ENCODE data around the gene ACR. TPM values are rescaled to one million over a fixed set of nuclear protein-coding genes. Genes with fewer than 3 reads are reported as not detected.

Gene ACR
- total and polyA plus RNA-seq, 2 experiments from 2014 or later = not detected

DNA sequence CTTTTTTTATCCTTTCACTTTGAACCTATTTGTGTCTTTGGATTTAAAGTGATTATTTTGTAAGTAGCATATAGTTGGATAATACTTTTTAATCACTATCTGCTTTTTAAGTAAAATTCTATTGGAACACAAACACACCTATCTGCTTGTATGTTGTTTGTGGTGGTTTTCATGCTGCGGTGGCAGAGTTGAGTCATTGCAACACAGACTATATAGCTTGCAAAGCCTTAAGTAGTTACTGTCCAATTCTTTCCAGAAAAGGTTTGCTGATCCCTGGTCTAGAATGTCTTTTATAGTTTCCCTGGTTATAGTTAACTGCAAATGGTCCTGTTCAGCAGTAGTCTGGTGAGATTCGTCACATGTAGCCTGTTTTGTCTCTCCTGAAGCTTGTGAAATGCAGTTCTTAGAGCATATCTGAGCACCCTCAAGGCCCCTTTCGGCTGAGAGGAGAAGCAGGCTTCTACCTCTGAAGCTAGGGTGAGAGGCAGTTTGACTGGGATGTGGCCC lies 43.9 kb upstream of the ACR start:
- in situ Hi-C loops (cut with MboI) = no loop called here

DNA sequence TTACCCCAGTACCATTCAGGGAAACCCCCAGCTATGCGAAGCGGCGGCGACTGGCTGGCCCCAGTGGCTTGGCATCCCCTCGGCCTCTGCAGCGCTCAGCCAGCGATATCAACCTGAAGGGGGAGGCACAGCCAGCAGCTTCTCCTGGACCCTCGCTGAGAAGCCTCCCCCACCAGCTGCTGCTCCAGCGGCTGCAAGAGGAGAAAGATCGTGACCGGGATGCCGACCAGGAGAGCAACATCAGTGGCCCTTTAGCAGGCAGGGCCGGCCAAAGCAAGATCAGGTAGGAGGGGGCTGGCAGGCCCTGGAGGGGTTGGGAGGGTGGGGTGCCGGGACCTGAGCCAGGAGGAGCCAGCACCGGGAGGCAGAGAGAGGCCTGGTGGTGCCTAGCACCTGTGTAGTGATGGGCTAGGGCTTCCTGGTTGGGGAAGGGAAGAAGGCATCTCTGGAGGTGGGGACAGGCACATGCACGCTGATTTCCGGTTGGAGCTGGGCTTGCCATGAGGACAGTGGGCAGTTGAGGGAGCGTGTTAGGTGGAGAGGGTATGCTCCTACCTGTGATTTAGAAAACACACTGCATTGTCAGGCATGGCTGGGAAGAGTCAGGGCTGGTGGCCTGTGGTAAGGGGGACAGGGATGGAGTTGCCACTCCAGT lies 43.1 kb upstream of the ACR start:
- TF ChIP-seq EZH2phosphoT487 (IDR thresholded peaks at IDR 0.05; ENCODE audit: insufficient read depth, low read depth) = no peak
- Histone ChIP-seq H3F3A (ENCODE audit: insufficient read depth) (0 out of 2 replicates have a peak, but pooled peaks cover 7% of the 10 kb centered on the region), H3K36me3 (ENCODE audit: low read depth) (no peaks in the 10 kb centered on the region), H3K4me1 (ENCODE audit: insufficient read depth) (no peaks in the 10 kb centered on the region), H3K27me3 (replicated peaks; ENCODE audit: insufficient read depth) (no peaks in the 10 kb centered on the region), H3K9me3 (ENCODE audit: low read depth) (no peaks in the 10 kb centered on the region), H3K9me2 (ENCODE audit: insufficient read depth) (no peaks in the 10 kb centered on the region), H2AFZ (no peak overlapping the region), H4K20me1 (ENCODE audit: insufficient read depth) (no peaks in the 10 kb centered on the region), H3K4me3 (no peak overlapping the region), H3K27ac (no peak overlapping the region), H3K9ac (no peak overlapping the region), H3K4me2 (ENCODE audit: unreplicated experiment) (no peak overlapping the region), H3K79me2 (ENCODE audit: insufficient read depth) (no peaks in the 10 kb centered on the region)
- DNase-seq = no peak
- 80% methylated on average over 16 to 18 of the region's 18 CpGs for WGBS, 2 experiments (ENCODE audit: low coverage in 1 of 2, low lambda C conversion rate in 2 of 2, missing lambda C conversion rate in 2 of 2)
- in situ Hi-C loops (cut with MboI) = no loop called here

More for the DNA sequence above, 43.9 kb upstream of the ACR start:
- Histone ChIP-seq H3K9me2 (ENCODE audit: insufficient read depth) (no peaks in the 10 kb centered on the region), H3K27me3 (replicated peaks; ENCODE audit: insufficient read depth) (no peaks in the 10 kb centered on the region; the same call in 1 of the 2 replicates), H3K4me3 (no peak overlapping the region), H3K27ac (no peak overlapping the region), H3K79me2 (ENCODE audit: insufficient read depth) (no peaks in the 10 kb centered on the region), H3K4me1 (ENCODE audit: insufficient read depth) (no peaks in the 10 kb centered on the region), H3K9ac (no peak overlapping the region), H3K4me2 (ENCODE audit: unreplicated experiment) (no peak overlapping the region), H2AFZ (no peak overlapping the region), H3K36me3 (ENCODE audit: low read depth) (no peaks in the 10 kb centered on the region), H3F3A (ENCODE audit: insufficient read depth) (0 out of 2 replicates have a peak, but pooled peaks cover 7% of the 10 kb centered on the region), H4K20me1 (ENCODE audit: insufficient read depth) (no peaks in the 10 kb centered on the region), H3K9me3 (ENCODE audit: low read depth) (no peaks in the 10 kb centered on the region)
- WGBS, 2 experiments (ENCODE audit: low coverage in 1 of 2, low lambda C conversion rate in 2 of 2, missing lambda C conversion rate in 2 of 2) = 44 to 53% methylated on average over 3 of the region's 3 CpGs
- DNase-seq = peak; percentile 41
- TF ChIP-seq EZH2 (IDR thresholded peaks at IDR 0.05; ENCODE audit: insufficient read depth, poor library complexity, severe bottlenecking) (no peak), EZH2phosphoT487 (IDR thresholded peaks at IDR 0.05; ENCODE audit: insufficient read depth, low read depth) (no peak)

- no peaks in the 10 kb centered on the region for H3K79me2 ChIP-seq (ENCODE audit: insufficient read depth)
- no peaks in the 10 kb centered on the region for H3K4me1 ChIP-seq (ENCODE audit: insufficient read depth)
- no peak for DNase-seq
- H3K9me2 ChIP-seq (ENCODE audit: insufficient read depth) = no peaks in the 10 kb centered on the region
- no peak overlapping the region for H3K27ac ChIP-seq
- H3K9me3 ChIP-seq (ENCODE audit: low read depth) = no peaks in the 10 kb centered on the region
- no peaks in the 10 kb centered on the region for H3K36me3 ChIP-seq (ENCODE audit: low read depth)
- H3K4me2 ChIP-seq (ENCODE audit: unreplicated experiment) = no peak overlapping the region
- no peaks in the 10 kb centered on the region for H3K27me3 ChIP-seq (replicated peaks; ENCODE audit: insufficient read depth)
- TF ChIP-seq EZH2phosphoT487 (IDR thresholded peaks at IDR 0.05; ENCODE audit: insufficient read depth, low read depth) = no peak
- no peak for TF ChIP-seq EZH2 (IDR thresholded peaks at IDR 0.05; ENCODE audit: insufficient read depth, poor library complexity, severe bottlenecking)
- H3K4me3 ChIP-seq = no peak overlapping the region
- H3K9ac ChIP-seq = no peak overlapping the region
- in situ Hi-C loops (cut with MboI) = no loop called here
- no peak overlapping the region for H2AFZ ChIP-seq
- H4K20me1 ChIP-seq (ENCODE audit: insufficient read depth) = no peaks in the 10 kb centered on the region
- 0 out of 2 replicates have a peak, but pooled peaks cover 7% of the 10 kb centered on the region for H3F3A ChIP-seq (ENCODE audit: insufficient read depth)
- WGBS, 2 experiments (ENCODE audit: low coverage in 1 of 2, low lambda C conversion rate in 2 of 2, missing lambda C conversion rate in 2 of 2) = 89 to 90% methylated on average over 18 of the region's 18 CpGs
Measured at GRCh38 chr22:50695421-50696250, 42.4 kb upstream of the ACR start.

- no peak for DNase-seq
- in situ Hi-C loops (cut with MboI) = no loop called here
Measured at GRCh38 chr22:50696251-50696798, 41.7 kb upstream of the ACR start.

More at GRCh38 chr22:50696251-50696798, 41.7 kb upstream of the ACR start:
- Histone ChIP-seq H4K20me1 (ENCODE audit: insufficient read depth) (no peaks in the 10 kb centered on the region), H2AFZ (no peak overlapping the region), H3K4me3 (no peak overlapping the region; the same call in 1 of the 2 replicates), H3K27ac (no peak overlapping the region), H3K79me2 (ENCODE audit: insufficient read depth) (no peaks in the 10 kb centered on the region), H3K9ac (no peak overlapping the region), H3K9me2 (ENCODE audit: insufficient read depth) (no peaks in the 10 kb centered on the region), H3K9me3 (ENCODE audit: low read depth) (no peaks in the 10 kb centered on the region), H3K4me2 (ENCODE audit: unreplicated experiment) (peak overlapping the region; percentile 64), H3K4me1 (ENCODE audit: insufficient read depth) (no peaks in the 10 kb centered on the region), H3K27me3 (replicated peaks; ENCODE audit: insufficient read depth) (no peaks in the 10 kb centered on the region), H3K36me3 (ENCODE audit: low read depth) (no peaks in the 10 kb centered on the region), H3F3A (ENCODE audit: insufficient read depth) (0 out of 2 replicates have a peak, but pooled peaks cover 7% of the 10 kb centered on the region)
- WGBS, 2 experiments (ENCODE audit: low coverage in 1 of 2, low lambda C conversion rate in 2 of 2, missing lambda C conversion rate in 2 of 2) = 36 to 43% methylated on average over 19 to 21 of the region's 21 CpGs
- TF ChIP-seq EZH2phosphoT487 (IDR thresholded peaks at IDR 0.05; ENCODE audit: insufficient read depth, low read depth) (no peak), EZH2 (IDR thresholded peaks at IDR 0.05; ENCODE audit: insufficient read depth, poor library complexity, severe bottlenecking) (no peak)
